Activated T-helper 1 cell treated with anti-CD3 and anti-CD28 coated beads, Interleukin-12 subunit alpha, Interleukin-12 subunit beta, Interleukin-2, Interleukin-4 antibody, amounts not matched to agents 30 ng/mL and 10 ng/mL and 1 ng/mL, durations not matched to agents 14 hours and 24 hours and 36 hours (primary cell): ENCODE results near the gene LIAS. TPM values are rescaled to one million over a fixed set of nuclear protein-coding genes. Genes with fewer than 3 reads are reported as not detected.

Source experiments
- DNase-seq: peaks from one replicate; pipeline ENCODE4 v3.0.0; 2021; ENCODE audit warnings: low spot score
- H3K27ac Mint-ChIP-seq: one replicate; pipeline ENCODE4 v1.8.0; 2021; ENCODE audit warnings: mild to moderate bottlenecking, mixed read lengths
- H3K27me3 Mint-ChIP-seq: one replicate; pipeline ENCODE4 v1.8.0; 2022; ENCODE audit warnings: mild to moderate bottlenecking, moderate library complexity, mixed read lengths; ENCODE audit not compliant: insufficient read depth
- H3K36me3 Mint-ChIP-seq: one replicate; pipeline ENCODE4 v1.8.0; 2021; ENCODE audit warnings: low read depth, mixed read lengths
- H3K4me1 Mint-ChIP-seq: one replicate; pipeline ENCODE4 v1.8.0; 2021; ENCODE audit warnings: low read depth, mixed read lengths
- H3K4me3 Mint-ChIP-seq: one replicate; pipeline ENCODE4 v1.8.0; 2021; ENCODE audit warnings: mild to moderate bottlenecking, moderate library complexity, mixed read lengths
- H3K9me3 Mint-ChIP-seq: one replicate; pipeline ENCODE4 v1.8.0; 2021; ENCODE audit warnings: mixed read lengths
- intact Hi-C: fragments of 100-400 bp; cut with micrococcal nuclease; formaldehyde crosslinking; loops from one replicate; pipeline ENCODE4 v1.15.1; 2024
- total RNA-seq: library from RNA; stranded (reverse); gene quantifications from 2 replicates; pipeline ENCODE4 v1.2.3, GENCODE V29; 2022

Gene LIAS
- total RNA-seq, 1 donor from 2014 or later = 28.6 TPM

DNA sequence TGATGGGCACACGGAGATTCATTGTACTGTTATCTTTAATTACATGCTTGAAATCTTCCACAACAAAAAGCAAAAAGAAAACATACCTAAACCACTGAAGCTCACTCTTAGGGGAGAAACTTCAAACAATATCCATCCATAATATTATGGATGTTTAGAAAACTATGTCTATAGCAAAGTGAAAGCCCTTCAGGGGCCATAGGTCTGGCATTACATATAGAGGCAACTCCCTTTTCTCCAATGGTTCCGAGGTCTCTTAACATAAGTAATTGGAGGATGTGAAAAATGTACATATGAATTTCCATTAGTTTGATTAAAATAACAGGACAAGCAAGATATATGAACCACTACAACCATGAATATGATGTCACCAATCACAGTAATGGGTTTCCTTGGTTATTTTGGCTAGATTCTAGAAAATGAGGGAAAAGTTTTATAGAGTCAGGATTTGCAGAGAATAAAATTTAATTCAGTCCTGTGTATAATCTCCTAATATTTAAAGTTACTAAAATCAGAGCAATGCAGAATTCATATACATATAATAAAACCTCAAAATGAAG, 57.6 kb downstream of the LIAS start:
- no peaks in the 10 kb centered on the region for H3K4me1 Mint-ChIP-seq
- H3K27ac Mint-ChIP-seq = no peak overlapping the region
- no peak overlapping the region for H3K4me3 Mint-ChIP-seq
- no peak for DNase-seq
- intact Hi-C loops = no loop called here
- H3K9me3 Mint-ChIP-seq = no peaks in the 10 kb centered on the region
- peaks cover 10% of the 10 kb centered on the region for H3K36me3 Mint-ChIP-seq
- H3K27me3 Mint-ChIP-seq = no peaks in the 10 kb centered on the region

DNA sequence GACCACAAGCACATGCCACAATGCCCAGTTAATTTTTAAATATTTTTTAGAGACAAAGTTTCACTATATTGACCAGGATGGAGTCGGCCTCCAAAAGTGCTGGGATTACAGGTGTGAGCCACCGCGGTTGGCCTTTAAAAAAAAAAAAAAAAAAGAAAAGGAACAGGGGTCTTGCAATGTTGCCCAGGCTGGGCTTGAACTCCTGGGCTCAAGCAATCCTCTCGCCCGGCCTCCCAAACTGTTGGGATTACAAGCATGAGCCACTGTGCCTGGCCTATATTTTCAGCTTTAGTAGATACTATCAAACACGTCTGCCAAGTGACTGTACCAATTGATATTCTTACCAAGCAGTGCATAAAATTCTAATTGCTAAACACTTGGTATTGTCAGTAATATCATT, 59.6 kb downstream of the LIAS start:
- no peaks in the 10 kb centered on the region for H3K27me3 Mint-ChIP-seq

GRCh38 chr4:39521253-39521919, 62.5 kb downstream of the LIAS start:
- intact Hi-C loops = loop anchor here (10.0 kb wide), 1 partner anchor 477 kb away; no protein-coding TSS in a partner anchor
- H3K4me1 Mint-ChIP-seq = peaks cover 7% of the 10 kb centered on the region
- no peak overlapping the region for H3K27ac Mint-ChIP-seq
- H3K27me3 Mint-ChIP-seq = no peaks in the 10 kb centered on the region
- H3K36me3 Mint-ChIP-seq = peaks cover 1% of the 10 kb centered on the region
- H3K4me3 Mint-ChIP-seq = no peak overlapping the region
- no peaks in the 10 kb centered on the region for H3K9me3 Mint-ChIP-seq
- DNase-seq = no peak

More for the DNA sequence above, 59.6 kb downstream of the LIAS start:
- Mint-ChIP-seq H3K4me3 (no peak overlapping the region), H3K4me1 (no peaks in the 10 kb centered on the region), H3K36me3 (peaks cover 10% of the 10 kb centered on the region), H3K27ac (no peak overlapping the region), H3K9me3 (no peaks in the 10 kb centered on the region)
- intact Hi-C loops = no loop called here
- no peak for DNase-seq

- Mint-ChIP-seq H3K4me1 (peaks cover 11% of the 10 kb centered on the region), H3K27me3 (no peaks in the 10 kb centered on the region), H3K27ac (no peak overlapping the region), H3K9me3 (no peaks in the 10 kb centered on the region), H3K36me3 (no peaks in the 10 kb centered on the region), H3K4me3 (no peak overlapping the region)
- DNase-seq = no peak
- intact Hi-C loops = loop anchor here (10.0 kb wide), 1 partner anchor 477 kb away; no protein-coding TSS in a partner anchor
These were observed 63.2 kb downstream of the LIAS start for GRCh38 chr4:39522068-39522467.

GRCh38 chr4:39524161-39524957, 65.5 kb downstream of the LIAS start:
- Mint-ChIP-seq H3K9me3 (no peaks in the 10 kb centered on the region), H3K4me3 (no peak overlapping the region), H3K36me3 (no peaks in the 10 kb centered on the region), H3K4me1 (peaks cover 19% of the 10 kb centered on the region), H3K27ac (no peak overlapping the region), H3K27me3 (no peaks in the 10 kb centered on the region)
- intact Hi-C loops = loop anchor here (10.0 kb wide), 1 partner anchor 480 kb away; no protein-coding TSS in a partner anchor
- no peak for DNase-seq

- peak overlapping the region; percentile 99 for H3K4me3 Mint-ChIP-seq
- H3K4me1 Mint-ChIP-seq = peaks cover 19% of the 10 kb centered on the region
- intact Hi-C loops = loop anchor here (2.0 to 10.0 kb wide), 6 partner anchors 57 to 1839 kb away; partner anchors contain the start of genes RELL1 and RFC1
- H3K27me3 Mint-ChIP-seq = no peaks in the 10 kb centered on the region
- peaks cover 11% of the 10 kb centered on the region for H3K9me3 Mint-ChIP-seq
- DNase-seq = no peak
- H3K36me3 Mint-ChIP-seq = peaks cover 4% of the 10 kb centered on the region
- H3K27ac Mint-ChIP-seq = peak overlapping the region; percentile 87
These were observed 67.2 kb downstream of the LIAS start for GRCh38 chr4:39525822-39526690.

DNA sequence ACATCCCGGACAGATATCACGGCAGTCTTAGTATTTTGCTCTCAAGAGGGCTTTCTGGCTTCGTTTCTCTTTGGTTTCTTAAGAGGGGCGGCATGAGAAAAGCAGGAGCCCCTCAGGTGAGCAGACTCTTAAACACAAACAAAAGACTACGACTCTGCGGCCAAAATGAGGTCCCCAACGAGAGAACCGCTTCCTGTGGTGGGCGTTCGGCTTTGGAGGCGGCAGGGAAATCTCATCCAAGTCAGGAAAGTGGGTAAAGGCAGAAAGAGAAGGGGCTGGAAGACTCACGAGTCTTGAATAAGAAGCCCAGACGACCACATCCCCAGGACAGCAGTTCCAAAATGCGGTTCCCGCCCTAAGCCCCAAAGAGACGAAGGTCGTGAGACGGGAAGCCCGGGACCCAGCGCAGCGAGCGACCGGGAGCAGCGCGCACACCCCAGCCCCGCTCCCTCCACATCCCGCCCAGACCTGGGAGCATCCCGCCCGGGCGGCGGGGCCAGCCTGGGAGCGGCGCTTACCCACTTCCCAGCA, 68.0 kb downstream of the LIAS start:
- H3K4me3 Mint-ChIP-seq = peak overlapping the region; percentile 99
- no peaks in the 10 kb centered on the region for H3K27me3 Mint-ChIP-seq
- H3K27ac Mint-ChIP-seq = peak overlapping the region; percentile 87
- no peak for DNase-seq
- H3K9me3 Mint-ChIP-seq = peaks cover 19% of the 10 kb centered on the region
- intact Hi-C loops = loop anchor here (1.0 to 10.0 kb wide), 11 partner anchors 58 to 1840 kb away; partner anchors contain the start of genes LIAS, PDS5A, RELL1 and RFC1
- peaks cover 10% of the 10 kb centered on the region for H3K36me3 Mint-ChIP-seq
- H3K4me1 Mint-ChIP-seq = peaks cover 19% of the 10 kb centered on the region

DNA sequence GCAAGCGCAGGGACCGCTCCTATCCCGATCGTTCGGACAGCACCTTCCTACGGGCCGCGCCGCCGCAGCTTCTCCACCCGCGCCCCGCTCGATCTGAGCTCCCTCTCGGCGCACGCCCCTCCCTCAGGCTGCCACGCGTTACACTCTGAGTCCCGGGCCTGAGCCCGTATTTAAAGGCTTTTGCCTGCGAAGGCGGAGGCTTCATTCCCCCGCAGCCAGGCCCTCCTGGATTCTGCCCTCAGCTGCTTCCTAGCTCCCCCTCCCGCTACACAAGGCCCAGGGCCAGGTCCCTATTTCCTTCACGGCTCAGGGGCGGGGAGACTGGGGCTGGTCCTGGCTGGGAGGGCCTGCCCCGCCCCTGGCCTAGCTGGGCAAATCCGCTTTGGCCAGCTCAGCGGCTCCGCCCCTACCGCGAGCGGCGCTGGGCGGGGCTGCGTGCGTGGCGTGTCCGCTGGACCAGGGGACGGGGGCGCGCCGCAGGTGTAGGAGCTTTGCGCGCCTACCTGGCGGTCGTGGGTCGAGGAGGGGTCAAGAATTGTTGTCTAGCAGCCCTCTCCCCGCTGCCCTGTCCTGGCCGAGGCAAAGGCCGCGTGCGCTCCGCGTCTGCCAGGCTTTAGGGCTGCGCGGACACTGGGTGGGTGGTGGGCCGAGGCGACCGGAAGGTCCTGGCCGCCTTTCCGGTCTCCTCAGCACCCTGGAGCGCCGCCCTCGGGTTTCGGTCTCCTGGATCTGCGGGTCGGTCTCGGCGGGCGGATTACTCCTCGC, 68.6 kb downstream of the LIAS start, which contains the start of gene UGDH:
Gene UGDH (minus strand): TSS at position 144 of the 765 bp plus-strand sequence. CDS start 5,927 bp downstream, outside the sequence.
- H3K27ac Mint-ChIP-seq = peak within 1 kb of the TSS; percentile 92
- H3K27me3 Mint-ChIP-seq = no peaks in the 10 kb centered on the region
- H3K4me3 Mint-ChIP-seq = peak within 1 kb of the TSS; percentile 99
- peak; percentile 91 for DNase-seq
- H3K9me3 Mint-ChIP-seq = peaks cover 25% of the 10 kb centered on the region
- intact Hi-C loops = loop anchor here (1.0 to 10.0 kb wide), 11 partner anchors 59 to 1840 kb away; partner anchors contain the start of genes LIAS, PDS5A, RELL1 and RFC1
- H3K4me1 Mint-ChIP-seq = peaks cover 19% of the 10 kb centered on the region
- H3K36me3 Mint-ChIP-seq = peaks cover 13% of the 10 kb centered on the region

- Mint-ChIP-seq H3K36me3 (peaks cover 16% of the 10 kb centered on the region), H3K27me3 (no peaks in the 10 kb centered on the region), H3K4me1 (peaks cover 19% of the 10 kb centered on the region), H3K4me3 (peak overlapping the region; percentile 99), H3K27ac (peak overlapping the region; percentile 92), H3K9me3 (peaks cover 29% of the 10 kb centered on the region)
- no peak for DNase-seq
- intact Hi-C loops = loop anchor here (5.0 to 10.0 kb wide), 4 partner anchors 94 to 1841 kb away; partner anchors contain the start of genes RELL1 and RFC1
These were observed 69.2 kb downstream of the LIAS start for GRCh38 chr4:39528061-39528465.
